GM18907 (cell line): ENCODE measurements around the gene PCDHGA8.
"Not testable (repeated sequence)": the region's sequence is repeated elsewhere in the genome, so short reads cannot be mapped to it uniquely, and the experiment has no call there.

Experiments used
- ATAC-seq: cut with Tn5 transposase; IDR thresholded peaks from one replicate; pipeline ENCODE4 v1.9.1; 2021; ENCODE audit warnings: mild to moderate bottlenecking, moderate library complexity; ENCODE audit not compliant: unreplicated experiment

Gene PCDHGA8

DNA sequence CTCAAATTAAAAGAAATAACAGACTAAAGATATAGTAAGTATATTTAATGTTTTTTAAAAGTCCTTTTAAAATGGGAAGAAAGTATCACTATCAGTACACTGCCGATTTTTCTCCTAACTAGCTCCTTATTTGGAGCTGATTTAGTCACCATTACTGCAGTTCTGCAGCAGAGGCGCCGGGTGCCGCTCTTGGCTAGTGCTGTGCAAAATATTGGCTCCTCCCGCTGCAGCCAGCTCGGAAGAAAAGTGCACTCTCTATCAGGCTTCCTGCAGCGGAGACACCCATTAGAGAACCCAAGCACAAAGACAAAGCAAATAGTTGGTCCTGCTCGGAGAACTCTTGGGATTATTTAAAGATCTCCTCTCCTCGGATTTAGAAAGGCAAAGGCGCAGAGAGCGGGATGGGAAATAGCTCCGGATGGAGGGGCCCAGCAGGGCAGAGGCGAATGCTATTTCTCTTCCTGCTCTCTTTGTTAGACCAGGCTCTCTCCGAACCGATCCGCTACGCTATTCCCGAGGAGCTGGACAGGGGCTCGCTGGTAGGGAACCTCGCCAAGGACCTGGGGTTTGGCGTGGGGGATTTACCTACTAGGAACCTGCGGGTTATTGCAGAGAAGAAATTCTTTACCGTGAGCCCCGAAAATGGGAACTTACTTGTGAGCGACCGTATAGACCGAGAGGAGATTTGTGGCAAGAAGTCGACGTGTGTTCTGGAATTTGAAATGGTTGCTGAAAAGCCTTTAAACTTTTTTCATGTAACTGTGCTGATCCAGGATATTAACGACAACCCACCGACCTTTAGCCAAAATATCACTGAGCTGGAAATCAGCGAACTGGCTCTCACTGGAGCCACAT lies 22.2 kb upstream of the PCDHGA8 start, which contains the start of gene PCDHGB3:
TSS of gene PCDHGB3 (plus strand) at position 249 of the 855 bp plus-strand sequence. CDS start at position 402, 153 bp downstream.
- ATAC-seq: peak; percentile 97

GRCh38 chr5:141371572-141372475 lies 20.6 kb upstream of the PCDHGA8 start:
- ATAC-seq: no peak

DNA sequence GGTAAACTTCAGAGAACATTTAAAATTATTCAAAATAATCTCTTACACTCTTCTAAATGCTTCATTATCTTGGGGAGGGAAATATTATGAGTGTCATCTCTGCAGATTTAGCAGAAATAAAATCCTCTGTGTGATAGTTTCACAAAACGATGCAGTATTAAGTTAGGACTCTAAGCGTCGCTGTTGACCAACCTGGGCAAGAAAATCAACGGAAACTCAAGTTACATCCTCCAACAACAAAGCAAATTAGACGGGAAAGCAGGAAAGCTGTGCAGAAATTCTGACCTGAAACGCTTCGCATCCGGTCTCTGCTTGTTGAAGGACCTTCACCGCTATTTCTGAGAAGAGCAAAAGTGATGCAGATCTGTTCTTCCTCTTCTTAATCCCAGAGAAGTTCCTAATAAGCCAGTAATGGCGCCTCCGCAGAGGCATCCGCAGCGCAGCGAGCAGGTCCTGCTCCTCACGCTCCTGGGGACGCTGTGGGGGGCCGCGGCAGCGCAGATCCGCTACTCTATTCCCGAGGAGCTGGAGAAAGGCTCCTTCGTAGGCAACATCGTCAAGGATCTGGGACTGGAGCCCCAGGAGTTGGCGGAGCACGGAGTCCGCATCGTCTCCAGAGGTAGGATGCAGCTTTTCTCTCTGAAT lies 18.6 kb upstream of the PCDHGA8 start, which contains the start of gene PCDHGA6:
TSS of gene PCDHGA6 (plus strand) at position 219 of the 645 bp plus-strand sequence. CDS start at position 412, 193 bp downstream.
- no peak for ATAC-seq

- ATAC-seq: no peak
These were observed 17.8 kb upstream of the PCDHGA8 start for GRCh38 chr5:141374627-141375026.

DNA sequence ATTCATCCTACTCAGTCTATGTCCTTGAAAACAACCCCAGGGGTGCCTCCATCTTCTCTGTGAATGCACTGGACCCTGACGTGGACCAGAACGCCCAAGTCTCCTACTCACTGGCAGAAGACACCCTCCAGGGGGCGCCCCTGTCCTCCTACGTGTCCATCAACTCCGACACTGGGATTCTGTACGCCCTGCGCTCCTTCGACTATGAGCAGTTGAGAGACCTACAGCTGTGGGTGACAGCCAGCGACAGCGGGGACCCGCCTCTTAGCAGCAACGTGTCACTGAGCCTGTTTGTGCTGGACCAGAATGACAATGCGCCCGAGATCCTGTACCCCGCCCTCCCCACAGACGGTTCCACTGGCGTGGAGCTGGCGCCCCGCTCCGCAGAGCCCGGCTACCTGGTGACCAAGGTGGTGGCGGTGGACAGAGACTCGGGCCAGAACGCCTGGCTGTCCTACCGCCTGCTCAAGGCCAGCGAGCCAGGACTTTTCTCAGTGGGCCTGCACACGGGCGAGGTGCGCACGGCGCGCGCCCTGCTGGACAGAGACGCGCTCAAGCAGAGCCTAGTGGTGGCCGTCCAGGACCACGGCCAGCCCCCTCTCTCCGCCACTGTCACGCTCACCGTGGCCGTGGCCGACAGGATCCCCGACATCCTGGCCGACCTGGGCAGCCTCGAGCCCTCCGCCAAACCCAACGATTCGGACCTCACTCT lies 16.8 kb upstream of the PCDHGA8 start:
- ATAC-seq: not testable (repeated sequence)

- no peak for ATAC-seq
These were observed 9.8 kb upstream of the PCDHGA8 start, which contains the start of gene PCDHGA7 for GRCh38 chr5:141382469-141383294. Gene PCDHGA7 (plus strand): TSS chr5:141382742. CDS start chr5:141382900, 158 bp downstream.

DNA sequence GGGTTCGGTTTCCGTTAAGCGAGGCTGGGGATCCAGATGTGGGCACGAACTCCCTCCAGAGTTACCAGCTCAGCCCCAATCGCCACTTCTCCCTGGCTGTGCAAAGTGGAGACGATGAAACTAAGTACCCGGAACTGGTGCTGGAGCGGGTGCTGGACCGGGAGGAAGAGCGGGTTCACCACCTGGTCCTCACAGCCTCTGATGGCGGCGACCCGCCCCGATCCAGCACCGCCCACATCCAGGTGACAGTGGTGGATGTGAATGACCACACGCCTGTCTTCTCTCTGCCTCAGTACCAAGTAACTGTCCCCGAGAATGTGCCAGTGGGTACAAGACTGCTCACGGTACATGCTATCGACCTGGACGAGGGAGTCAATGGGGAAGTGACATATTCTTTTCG lies 9.1 kb upstream of the PCDHGA8 start:
- no peak for ATAC-seq

DNA sequence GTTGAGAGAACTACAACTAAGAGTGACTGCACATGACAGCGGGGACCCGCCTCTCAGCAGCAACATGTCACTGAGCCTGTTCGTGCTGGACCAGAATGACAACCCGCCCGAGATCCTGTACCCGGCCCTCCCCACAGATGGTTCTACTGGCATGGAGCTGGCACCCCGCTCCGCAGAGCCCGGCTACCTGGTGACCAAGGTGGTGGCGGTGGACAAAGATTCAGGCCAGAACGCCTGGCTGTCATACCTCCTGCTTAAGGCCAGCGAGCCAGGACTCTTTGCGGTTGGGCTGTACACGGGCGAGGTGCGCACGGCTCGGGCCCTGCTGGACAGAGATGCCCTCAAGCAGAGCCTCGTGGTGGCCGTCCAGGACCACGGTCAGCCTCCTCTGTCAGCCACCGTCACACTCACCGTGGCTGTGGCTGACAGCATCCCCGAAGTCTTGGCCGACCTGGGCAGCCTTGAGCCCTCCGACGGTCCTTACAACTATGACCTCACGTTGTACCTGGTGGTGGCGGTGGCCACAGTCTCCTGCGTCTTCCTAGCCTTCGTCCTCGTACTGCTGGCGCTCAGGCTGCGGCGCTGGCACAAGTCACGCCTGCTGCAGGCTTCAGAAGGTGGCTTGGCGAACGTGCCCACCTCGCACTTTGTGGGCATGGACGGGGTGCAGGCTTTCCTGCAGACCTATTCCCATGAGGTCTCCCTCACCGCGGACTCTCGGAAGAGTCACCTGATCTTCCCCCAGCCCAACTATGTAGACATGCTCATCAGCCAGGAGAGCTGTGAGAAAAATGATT lies 7.8 kb upstream of the PCDHGA8 start:
- no peak for ATAC-seq

GRCh38 chr5:141387557-141388311 lies 4.7 kb upstream of the PCDHGA8 start, which contains the start of gene PCDHGB4:
Gene PCDHGB4 (plus strand): TSS chr5:141387698. CDS start chr5:141387885, 187 bp downstream.
- not testable (repeated sequence) for ATAC-seq

DNA sequence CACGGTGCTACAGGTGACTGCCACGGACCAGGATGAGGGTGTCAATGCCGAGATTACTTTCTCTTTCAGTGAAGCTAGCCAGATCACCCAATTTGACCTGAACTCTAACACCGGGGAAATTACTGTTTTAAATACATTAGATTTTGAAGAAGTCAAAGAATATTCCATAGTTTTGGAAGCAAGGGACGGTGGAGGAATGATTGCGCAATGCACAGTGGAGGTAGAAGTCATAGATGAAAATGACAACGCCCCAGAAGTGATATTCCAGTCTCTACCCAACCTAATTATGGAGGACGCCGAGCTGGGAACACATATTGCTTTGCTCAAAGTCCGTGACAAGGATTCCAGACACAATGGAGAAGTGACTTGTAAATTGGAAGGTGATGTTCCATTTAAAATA lies 3.8 kb upstream of the PCDHGA8 start:
- ATAC-seq: no peak

GRCh38 chr5:141389153-141390042 lies 3.0 kb upstream of the PCDHGA8 start:
- ATAC-seq: no peak

DNA sequence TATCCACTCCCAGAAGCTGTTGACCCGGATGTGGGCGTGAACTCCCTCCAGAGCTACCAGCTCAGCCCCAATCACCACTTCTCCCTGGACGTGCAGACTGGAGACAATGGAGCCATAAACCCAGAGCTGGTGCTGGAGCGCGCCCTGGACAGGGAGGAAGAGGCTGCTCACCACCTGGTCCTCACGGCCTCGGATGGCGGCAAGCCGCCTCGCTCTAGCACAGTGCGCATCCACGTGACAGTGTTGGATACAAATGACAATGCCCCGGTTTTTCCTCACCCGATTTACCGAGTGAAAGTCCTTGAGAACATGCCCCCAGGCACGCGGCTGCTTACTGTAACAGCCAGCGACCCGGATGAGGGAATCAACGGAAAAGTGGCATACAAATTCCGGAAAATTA lies 834 bp downstream of the PCDHGA8 start:
- ATAC-seq: no peak

GRCh38 chr5:141394401-141395187 lies 2.2 kb downstream of the PCDHGA8 start:
- ATAC-seq: not testable (repeated sequence)

GRCh38 chr5:141397756-141398551 lies 5.5 kb downstream of the PCDHGA8 start, which contains the start of gene PCDHGB5:
Gene PCDHGB5 (plus strand): TSS chr5:141397947. CDS start chr5:141398128, 181 bp downstream.
- peak; percentile 58 for ATAC-seq

DNA sequence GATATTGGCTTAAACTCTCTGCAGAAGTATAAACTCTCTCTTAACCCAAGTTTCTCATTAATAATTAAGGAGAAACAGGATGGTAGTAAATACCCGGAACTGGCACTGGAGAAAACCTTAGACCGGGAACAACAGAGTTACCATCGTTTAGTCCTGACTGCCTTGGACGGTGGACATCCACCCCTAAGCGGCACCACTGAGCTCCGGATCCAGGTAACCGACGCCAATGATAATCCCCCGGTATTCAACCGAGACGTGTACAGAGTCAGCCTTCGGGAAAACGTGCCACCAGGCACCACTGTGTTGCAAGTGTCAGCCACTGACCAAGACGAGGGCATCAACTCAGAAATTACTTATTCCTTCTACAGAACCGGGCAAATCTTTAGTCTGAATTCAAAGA lies 6.2 kb downstream of the PCDHGA8 start:
- no peak for ATAC-seq
